SU-DHL-6 (cell line): ENCODE measurements around the gene ZHX3.

ENCODE experiments used
- H2AFZ ChIP-seq: fragments of 200-600 bp; sonication (generic); 2 replicates; pipeline ENCODE4 v1.6.1; 2014; ENCODE audit warnings: low read depth, mild to moderate bottlenecking, moderate library complexity, mixed read lengths, antibody characterized with exemption, low read length; ENCODE audit not compliant: severe bottlenecking
- H3F3A ChIP-seq: fragments of 200-600 bp; shearing (Covaris generic); 2 replicates; pipeline ENCODE4 v1.6.0; 2016; ENCODE audit warnings: antibody characterized with exemption, mild to moderate bottlenecking; ENCODE audit not compliant: insufficient read depth
- H3K27ac ChIP-seq: fragments of 200-600 bp; sonication (generic); 2 replicates; pipeline ENCODE4 v1.5.1; 2016; ENCODE audit warnings: low read depth, mild to moderate bottlenecking, low read length, moderate library complexity, mixed read lengths
- H3K27me3 ChIP-seq: fragments of 200-600 bp; sonication (generic), shearing (Covaris generic); 2 replicates; pipeline ENCODE4 v1.6.0; 2014; ENCODE audit warnings: mild to moderate bottlenecking, low read length
- H3K36me3 ChIP-seq: fragments of 200-600 bp; sonication (generic); 2 replicates; pipeline ENCODE4 v1.6.1; 2014; ENCODE audit warnings: mild to moderate bottlenecking, low read length, mixed read lengths
- H3K4me2 ChIP-seq: fragments of 300-600, 200-600 bp; shearing (Covaris generic), sonication (generic); 2 replicates; pipeline ENCODE4 v1.6.0; 2014; ENCODE audit warnings: low read length, low read depth, mild to moderate bottlenecking; ENCODE audit not compliant: poor library complexity, severe bottlenecking
- H3K4me3 ChIP-seq: fragments of 200-600 bp; sonication (generic); 2 replicates; pipeline ENCODE4 v1.5.1; 2014; ENCODE audit warnings: antibody characterized with exemption, low read length, mild to moderate bottlenecking, mixed read lengths; ENCODE audit not compliant: insufficient read depth, poor library complexity, severe bottlenecking
- H3K79me2 ChIP-seq: fragments of 200-600 bp; sonication (generic); 2 replicates; pipeline ENCODE4 v1.6.1; 2014; ENCODE audit warnings: mild to moderate bottlenecking, low read length, moderate library complexity; ENCODE audit not compliant: insufficient read depth
- H3K9ac ChIP-seq: fragments of 200-600 bp; sonication (generic); 2 replicates; pipeline ENCODE4 v1.7.0; 2014; ENCODE audit warnings: mild to moderate bottlenecking, low read length
- H3K9me2 ChIP-seq: fragments of 200-600 bp; sonication (generic); replicated peaks from 2 replicates; pipeline ENCODE4 v1.6.1; 2014; ENCODE audit warnings: low read length; ENCODE audit not compliant: insufficient read depth
- H3K9me3 ChIP-seq: fragments of 200-600 bp; sonication (generic); 2 replicates; pipeline ENCODE4 v1.6.1; 2014; ENCODE audit warnings: low read length, mixed read lengths; ENCODE audit not compliant: insufficient read depth
- H4K20me1 ChIP-seq: fragments of 200-600 bp; sonication (generic); 2 replicates; pipeline ENCODE4 v1.6.1; 2014; ENCODE audit warnings: low read depth, mild to moderate bottlenecking, antibody characterized with exemption, low read length, moderate library complexity, mixed read lengths
- CTCF ChIP-seq: fragments of 200-600 bp; sonication (generic); IDR thresholded peaks from one replicate; pipeline ENCODE4 v1.5.1; 2017; ENCODE audit warnings: antibody characterized with exemption, mild to moderate bottlenecking, low read length, moderate library complexity; ENCODE audit not compliant: insufficient read depth, poor library complexity, severe bottlenecking
- EZH2phosphoT487 ChIP-seq: fragments of 200-600 bp; sonication (generic), shearing (Covaris generic); conservative IDR thresholded peaks from 2 replicates; pipeline ENCODE4 v1.6.1; 2018; ENCODE audit warnings: mild to moderate bottlenecking, antibody characterized with exemption, low read length, moderate library complexity, mixed read lengths

Gene ZHX3

GRCh38 chr20:41304424-41305079 lies 13.0 kb downstream of the ZHX3 start:
- H3K27ac ChIP-seq, result no peak overlapping the region
- H3K4me2 ChIP-seq, result no peak overlapping the region
- H3K9me2 ChIP-seq, result no peaks in the 10 kb centered on the region
- no peaks in the 10 kb centered on the region for H3K27me3 ChIP-seq
- H3K9ac ChIP-seq, result no peak overlapping the region
- H3K9me3 ChIP-seq, result no peaks in the 10 kb centered on the region
- H3K79me2 ChIP-seq, result peaks cover 8% of the 10 kb centered on the region; the same call in 1 of the 2 replicates
- no peak overlapping the region for H2AFZ ChIP-seq
- no peak for TF ChIP-seq CTCF
- TF ChIP-seq EZH2phosphoT487, result no peak
- no peaks in the 10 kb centered on the region for H3F3A ChIP-seq
- H4K20me1 ChIP-seq, result no peaks in the 10 kb centered on the region
- no peaks in the 10 kb centered on the region for H3K36me3 ChIP-seq
- no peak overlapping the region for H3K4me3 ChIP-seq

- Histone ChIP-seq H3F3A (no peaks in the 10 kb centered on the region), H4K20me1 (no peaks in the 10 kb centered on the region), H3K9ac (no peak overlapping the region), H3K27me3 (no peaks in the 10 kb centered on the region), H3K4me3 (no peak overlapping the region), H3K79me2 (peaks cover 8% of the 10 kb centered on the region; the same call in 1 of the 2 replicates), H3K9me2 (no peaks in the 10 kb centered on the region), H3K4me2 (no peak overlapping the region), H3K9me3 (no peaks in the 10 kb centered on the region), H2AFZ (no peak overlapping the region), H3K36me3 (no peaks in the 10 kb centered on the region), H3K27ac (no peak overlapping the region)
- no peak for TF ChIP-seq CTCF
- TF ChIP-seq EZH2phosphoT487, result no peak
These were observed 13.5 kb downstream of the ZHX3 start for GRCh38 chr20:41304002-41304401.

DNA sequence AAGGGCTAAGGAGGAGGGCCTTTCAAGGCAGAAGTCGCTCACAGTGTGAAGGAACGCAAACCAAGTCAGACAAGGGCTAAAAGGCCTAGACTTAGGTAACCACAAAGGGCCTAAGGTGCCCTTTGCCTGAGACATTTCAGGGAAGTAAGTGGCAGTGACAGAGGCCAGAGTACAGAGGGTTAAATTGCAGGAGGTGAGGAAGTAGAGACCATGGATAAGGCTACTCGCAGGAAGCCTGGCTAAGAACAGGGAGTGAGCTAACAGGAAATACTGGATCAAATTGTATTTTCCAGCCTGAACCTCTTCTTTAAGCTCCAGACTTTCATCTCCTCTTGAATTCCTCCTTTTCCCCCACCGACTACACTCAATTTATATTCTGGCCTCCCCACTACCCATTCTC lies 16.6 kb downstream of the ZHX3 start:
- no peaks in the 10 kb centered on the region for H3K36me3 ChIP-seq
- no peak overlapping the region for H3K4me3 ChIP-seq

More for the DNA sequence above, 16.6 kb downstream of the ZHX3 start:
- no peaks in the 10 kb centered on the region for H3K9me2 ChIP-seq
- H3K27me3 ChIP-seq, result no peaks in the 10 kb centered on the region
- no peak overlapping the region for H3K9ac ChIP-seq
- no peaks in the 10 kb centered on the region for H3F3A ChIP-seq
- H3K9me3 ChIP-seq, result no peaks in the 10 kb centered on the region
- no peak overlapping the region for H2AFZ ChIP-seq
- peaks cover 8% of the 10 kb centered on the region; the same call in 1 of the 2 replicates for H3K79me2 ChIP-seq
- TF ChIP-seq CTCF (no peak), EZH2phosphoT487 (no peak)
- H4K20me1 ChIP-seq, result no peaks in the 10 kb centered on the region
- H3K4me2 ChIP-seq, result no peak overlapping the region
- no peak overlapping the region for H3K27ac ChIP-seq
